B cell (primary cell): ENCODE data around the gene KIR2DL1. TPM values are rescaled to one million over a fixed set of nuclear protein-coding genes. Genes with fewer than 3 reads are reported as not detected.
"Not testable (repeated sequence)": the region's sequence is repeated elsewhere in the genome, so short reads cannot be mapped to it uniquely, and the experiment has no call there.

Source experiments
- ATAC-seq: fragments of 200-7000 bp; cut with Tn5 transposase; one replicate; pipeline ENCODE4 v1.10.0; 2021; ENCODE audit warnings: low read depth, mild to moderate bottlenecking, moderate number of reproducible peaks, moderate library complexity
- CTCF ChIA-PET: fragments of 350-600 bp; sonication (Branson Sonifier 250); formaldehyde crosslinking; loops from one replicate; lab custom pipeline; 2021; ENCODE audit warnings: antibody characterized with exemption, inconsistent platforms; lab: Charles Lee
- POLR2A ChIA-PET: fragments of 350-600 bp; sonication (Branson Sonifier 250); formaldehyde crosslinking; loops from one replicate; lab custom pipeline; 2021; ENCODE audit warnings: antibody characterized with exemption; lab: Charles Lee
- DNase-seq: peaks from one replicate; pipeline ENCODE4 v3.0.0; 2013
- H2AFZ ChIP-seq: 2 replicates; pipeline ENCODE4 v1.6.1; 2012; ENCODE audit warnings: mild to moderate bottlenecking, low read depth, low read length; ENCODE audit not compliant: insufficient read depth, poor library complexity, severe bottlenecking
- H3K27ac ChIP-seq, 2 donors: 1 replicate in 1 of 2; 2 replicates in 1 of 2; pipeline ENCODE4 v1.5.1; 2012 to 2013; ENCODE audit warnings: low read length in 2 of 2, mild to moderate bottlenecking in 2 of 2, moderate library complexity in 1 of 2
- H3K27me3 ChIP-seq, 4 experiments: fragments of 200-600 bp in 1 of 4; sonication (generic) in 1 of 4; replicated peaks in 1 of 4; 1 replicate in 2 of 4; 2 replicates in 2 of 4; pipeline versions ENCODE4 v1.6.1 to v1.7.0; 2013 to 2016; ENCODE audit warnings: low read length in 3 of 4, mild to moderate bottlenecking in 2 of 4, mixed read lengths in 1 of 4, moderate library complexity in 1 of 4; ENCODE audit not compliant: insufficient read depth in 4 of 4, control insufficient read depth in 3 of 4; ENCODE audit errors: control extremely low read depth in 1 of 4
- H3K36me3 ChIP-seq, 2 experiments: replicated peaks in 1 of 2; 1 replicate in 1 of 2; 2 replicates in 1 of 2; pipeline versions ENCODE4 v1.6.1 to v1.7.1; 2013; ENCODE audit warnings: low read length in 1 of 2; ENCODE audit not compliant: insufficient read depth in 2 of 2, control insufficient read depth in 1 of 2; ENCODE audit errors: control extremely low read depth in 1 of 2, extremely low read depth in 1 of 2
- H3K4me1 ChIP-seq, 2 donors: fragments of 200-600 bp in 1 of 2; sonication (generic) in 1 of 2; 1 replicate in 1 of 2; 2 replicates in 1 of 2; pipeline versions ENCODE4 v1.5.1 to v1.6.1; 2013 to 2017; ENCODE audit warnings: low read length in 2 of 2; ENCODE audit not compliant: control insufficient read depth in 2 of 2, insufficient read depth in 2 of 2
- H3K4me2 ChIP-seq: replicated peaks from 2 replicates; pipeline ENCODE3; 2012; ENCODE audit warnings: mild to moderate bottlenecking, low read depth, low read length; ENCODE audit not compliant: poor library complexity, severe bottlenecking
- H3K4me3 ChIP-seq, 5 experiments: fragments of 200-600 bp in 1 of 5; sonication (generic) in 1 of 5; 1 replicate in 3 of 5; 2 replicates in 2 of 5; pipeline versions ENCODE4 v1.5.1 to v1.7.0; 2011 to 2016; ENCODE audit warnings: low read length in 4 of 5, mild to moderate bottlenecking in 4 of 5, low read depth in 2 of 5, control low read depth in 1 of 5, moderate library complexity in 1 of 5; ENCODE audit not compliant: insufficient read depth in 1 of 5; ENCODE audit errors: control extremely low read depth in 1 of 5, extremely low read depth in 1 of 5
- H3K79me2 ChIP-seq: fragments of 200-600 bp; sonication (generic); one replicate; pipeline ENCODE4 v1.6.0; 2016; ENCODE audit warnings: low read length; ENCODE audit not compliant: control insufficient read depth, insufficient read depth
- H3K9ac ChIP-seq: fragments of 200-600 bp; sonication (generic); 2 replicates; pipeline ENCODE4 v1.6.1; 2017; ENCODE audit warnings: mild to moderate bottlenecking, low read length, moderate library complexity
- H3K9me3 ChIP-seq, 3 donors: one replicate each; pipeline versions ENCODE4 v1.6.1 to v1.7.1; 2013; ENCODE audit warnings: low read length in 2 of 3; ENCODE audit not compliant: control insufficient read depth in 2 of 3, insufficient read depth in 1 of 3; ENCODE audit errors: control extremely low read depth in 1 of 3
- H4K20me1 ChIP-seq: 2 replicates; pipeline ENCODE4 v1.6.0; 2012; ENCODE audit warnings: mild to moderate bottlenecking, low read length; ENCODE audit not compliant: insufficient read depth, control insufficient read depth, poor library complexity, severe bottlenecking
- H3K27ac Mint-ChIP-seq: one replicate; pipeline ENCODE4 v1.8.0; 2021; ENCODE audit warnings: mixed read lengths
- H3K27me3 Mint-ChIP-seq: one replicate; pipeline ENCODE4 v1.8.0; 2021; ENCODE audit warnings: mixed read lengths
- H3K4me1 Mint-ChIP-seq: one replicate; pipeline ENCODE4 v1.8.0; 2021; ENCODE audit warnings: mixed read lengths
- H3K4me3 Mint-ChIP-seq: one replicate; pipeline ENCODE4 v1.8.0; 2021; ENCODE audit warnings: mixed read lengths
- H3K9me3 Mint-ChIP-seq: one replicate; pipeline ENCODE4 v1.8.0; 2022; ENCODE audit warnings: mixed read lengths; ENCODE audit not compliant: insufficient read depth
- CTCF ChIP-seq: fragments of 200-600 bp; IDR thresholded peaks from one replicate; pipeline ENCODE4 v1.8.0; 2022; ENCODE audit warnings: antibody characterized with exemption, mild to moderate bottlenecking
- EZH2 ChIP-seq: IDR thresholded peaks from 2 replicates; pipeline ENCODE4 v1.6.1; 2012; ENCODE audit warnings: borderline replicate concordance, low read depth, mild to moderate bottlenecking, moderate library complexity, low read length; ENCODE audit not compliant: insufficient read depth, poor library complexity, severe bottlenecking
- WGBS: methylation state at CpG from one replicate; pipeline ENCODE4 v1.1.5; 2013; ENCODE audit warnings: missing lambda C conversion rate; ENCODE audit not compliant: insufficient coverage; 5-methylcytosine and 5-hydroxymethylcytosine counted together
- intact Hi-C: fragments of 100-400 bp; cut with micrococcal nuclease; formaldehyde crosslinking; loops from one replicate; pipeline ENCODE4 v1.10.0; 2022
- polyA plus RNA-seq: library from polyadenylated mRNA; depleted of rRNA; stranded (reverse); fragments of >200 nt; gene quantifications from 2 replicates; pipeline ENCODE4 v1.2.3, GENCODE V29; 2012
- total RNA-seq, 2 donors: library from RNA; stranded (reverse); fragments of 120-200 nt in 1 of 2; gene quantifications; 1 replicate in 1 of 2; 2 replicates in 1 of 2; pipeline versions ENCODE4 v1.2.3 to v1.2.4, GENCODE V29; 2013 to 2022

KIR2DL1 gene
- total and polyA plus RNA-seq, 2 donors (not counting 1 experiment from before 2014, with no cell fraction given) = 0.04 TPM; not detected in 1

DNA sequence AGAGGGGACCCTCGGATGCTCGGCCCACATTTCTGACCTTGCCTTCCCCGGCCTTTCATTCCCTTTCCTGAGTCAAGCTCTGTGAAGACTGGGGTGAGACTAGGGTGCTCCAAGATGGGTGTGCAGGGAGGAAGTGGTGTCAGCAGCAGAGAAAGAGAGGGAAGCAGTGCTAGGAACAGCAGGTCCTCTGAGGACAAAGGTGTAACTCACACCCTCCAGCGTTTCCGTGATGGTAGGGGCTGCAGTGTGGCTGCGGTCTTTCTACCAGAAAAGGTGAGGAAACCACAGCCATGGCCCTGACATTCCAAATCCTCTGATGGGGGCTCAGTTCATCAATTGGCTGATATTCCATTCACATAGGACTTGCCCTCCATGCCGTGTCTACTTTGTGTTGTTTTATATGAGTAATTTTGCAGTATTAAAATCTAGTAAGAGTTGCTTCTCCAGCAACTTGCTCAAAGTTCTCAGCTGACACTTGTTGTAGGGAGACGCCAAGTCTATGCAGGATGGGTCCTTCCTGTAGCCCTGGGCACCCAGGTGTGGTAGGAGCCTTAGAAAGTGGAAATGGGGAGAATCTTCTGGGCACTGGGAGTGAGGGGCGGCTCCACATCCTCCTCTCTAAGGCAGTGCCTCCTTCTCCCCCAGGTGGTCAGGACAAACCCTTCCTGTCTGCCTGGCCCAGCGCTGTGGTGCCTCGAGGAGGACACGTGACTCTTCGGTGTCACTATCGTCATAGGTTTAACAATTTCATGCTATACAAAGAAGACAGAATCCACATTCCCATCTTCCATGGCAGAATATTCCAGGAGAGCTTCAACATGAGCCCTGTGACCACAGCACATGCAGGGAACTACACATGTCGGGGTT lies 48.3 kb downstream of the KIR2DL1 start:
- TF ChIP-seq CTCF = no peak
- TF ChIP-seq EZH2 = no peak
- H3K9ac ChIP-seq = no peak overlapping the region
- ATAC-seq (no peak), DNase-seq (no peak)
- H3K4me3 ChIP-seq = no peak overlapping the region
- H4K20me1 ChIP-seq = no peaks in the 10 kb centered on the region
- H3K27ac Mint-ChIP-seq = no peak overlapping the region
- H3K4me1 Mint-ChIP-seq = no peaks in the 10 kb centered on the region
- WGBS = 88% methylated on average over 12 of the region's 15 CpGs
- no peak overlapping the region for H3K4me2 ChIP-seq
- no peak overlapping the region for H2AFZ ChIP-seq
- H3K79me2 ChIP-seq = no peaks in the 10 kb centered on the region
- ChIA-PET CTCF (no interaction called here), POLR2A (no interaction called here)
- no peak overlapping the region for H3K4me3 Mint-ChIP-seq
- H3K27ac ChIP-seq = no peak overlapping the region
- peaks cover 0 to 4% (median 0%) of the 10 kb centered on the region in 4 experiments for H3K27me3 ChIP-seq
- intact Hi-C loops = no loop called here
- peaks cover 9% of the 10 kb centered on the region for H3K27me3 Mint-ChIP-seq
- H3K9me3 ChIP-seq = no peaks in the 10 kb centered on the region
- H3K9me3 Mint-ChIP-seq = no peaks in the 10 kb centered on the region
- H3K36me3 ChIP-seq = no peaks in the 10 kb centered on the region
- no peaks in the 10 kb centered on the region for H3K4me1 ChIP-seq

DNA sequence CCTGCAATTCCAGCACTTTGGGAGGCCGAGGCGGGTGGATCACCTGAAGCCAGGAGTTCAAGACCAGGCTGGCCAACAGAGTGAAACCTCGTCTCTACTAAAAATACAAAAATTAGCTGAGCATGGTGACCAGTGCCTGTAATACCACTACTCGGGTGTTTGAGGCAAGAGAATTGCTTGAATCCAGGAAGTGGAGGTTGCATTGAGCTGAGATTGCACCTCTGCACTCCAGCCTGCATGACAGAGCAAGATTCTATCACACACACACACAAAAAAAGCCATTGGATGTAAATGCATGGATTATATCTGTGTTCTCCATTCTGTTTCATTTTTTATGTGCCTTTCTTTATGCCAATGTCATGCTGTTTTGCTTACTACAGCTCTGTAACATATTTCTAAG lies 54.8 kb downstream of the KIR2DL1 start:
- H3K4me3 Mint-ChIP-seq, CTCF ChIA-PET, H4K20me1 ChIP-seq, H3K27me3 ChIP-seq, H2AFZ ChIP-seq, H3K9ac ChIP-seq, POLR2A ChIA-PET, H3K79me2 ChIP-seq, H3K4me2 ChIP-seq, H3K9me3 ChIP-seq, H3K36me3 ChIP-seq, DNase-seq, H3K27ac ChIP-seq, intact Hi-C loops, H3K9me3 Mint-ChIP-seq, H3K4me1 Mint-ChIP-seq, ATAC-seq, H3K4me1 ChIP-seq, H3K27ac Mint-ChIP-seq, H3K4me3 ChIP-seq: not testable (repeated sequence)
- peaks cover 14% of the 10 kb centered on the region for H3K27me3 Mint-ChIP-seq
- no CpG with 5 or more reads among the region's 4 CpGs for WGBS

- peaks cover 14% of the 10 kb centered on the region for H3K27me3 Mint-ChIP-seq
- H3K9ac ChIP-seq = not testable (repeated sequence)
- 40% methylated on average over 4 of the region's 7 CpGs for WGBS
Measured at GRCh38 chr19:54825326-54825725, 55.7 kb downstream of the KIR2DL1 start.

More at GRCh38 chr19:54825326-54825725, 55.7 kb downstream of the KIR2DL1 start:
- ATAC-seq, H3K4me3 Mint-ChIP-seq, intact Hi-C loops, H3K9me3 Mint-ChIP-seq, H3K27me3 ChIP-seq, H3K9me3 ChIP-seq, H4K20me1 ChIP-seq, CTCF ChIA-PET, H3K27ac Mint-ChIP-seq, H3K4me1 ChIP-seq, H3K4me1 Mint-ChIP-seq, H3K36me3 ChIP-seq, DNase-seq, H3K79me2 ChIP-seq, H3K4me3 ChIP-seq, POLR2A ChIA-PET, H2AFZ ChIP-seq, H3K27ac ChIP-seq, H3K4me2 ChIP-seq: not testable (repeated sequence)
